HG03108 (cell line): ENCODE data around the gene NECTIN2.
"Not testable (repeated sequence)": the region's sequence is repeated elsewhere in the genome, so short reads cannot be mapped to it uniquely, and the experiment has no call there.

ENCODE experiments used
- ATAC-seq: cut with Tn5 transposase; IDR thresholded peaks from one replicate; pipeline ENCODE4 v1.9.1; 2021; ENCODE audit warnings: moderate library complexity; ENCODE audit not compliant: unreplicated experiment

The NECTIN2 gene

DNA sequence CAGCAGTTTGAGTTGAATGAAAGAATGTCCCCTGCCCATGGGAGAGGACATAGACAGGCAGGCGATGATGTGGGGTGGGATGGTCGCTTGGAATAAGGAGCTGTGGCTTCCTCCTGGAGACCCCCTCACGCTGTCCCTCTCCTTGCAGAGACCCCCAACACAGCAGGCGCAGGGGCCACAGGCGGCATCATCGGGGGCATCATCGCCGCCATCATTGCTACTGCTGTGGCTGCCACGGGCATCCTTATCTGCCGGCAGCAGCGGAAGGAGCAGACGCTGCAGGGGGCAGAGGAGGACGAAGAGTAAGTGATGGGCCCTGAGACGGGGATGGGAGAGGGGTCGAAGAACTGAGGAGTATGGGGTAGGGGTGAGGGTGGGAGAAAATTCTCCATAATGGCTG lies 36.0 kb downstream of the NECTIN2 start:
- ATAC-seq, result no peak

DNA sequence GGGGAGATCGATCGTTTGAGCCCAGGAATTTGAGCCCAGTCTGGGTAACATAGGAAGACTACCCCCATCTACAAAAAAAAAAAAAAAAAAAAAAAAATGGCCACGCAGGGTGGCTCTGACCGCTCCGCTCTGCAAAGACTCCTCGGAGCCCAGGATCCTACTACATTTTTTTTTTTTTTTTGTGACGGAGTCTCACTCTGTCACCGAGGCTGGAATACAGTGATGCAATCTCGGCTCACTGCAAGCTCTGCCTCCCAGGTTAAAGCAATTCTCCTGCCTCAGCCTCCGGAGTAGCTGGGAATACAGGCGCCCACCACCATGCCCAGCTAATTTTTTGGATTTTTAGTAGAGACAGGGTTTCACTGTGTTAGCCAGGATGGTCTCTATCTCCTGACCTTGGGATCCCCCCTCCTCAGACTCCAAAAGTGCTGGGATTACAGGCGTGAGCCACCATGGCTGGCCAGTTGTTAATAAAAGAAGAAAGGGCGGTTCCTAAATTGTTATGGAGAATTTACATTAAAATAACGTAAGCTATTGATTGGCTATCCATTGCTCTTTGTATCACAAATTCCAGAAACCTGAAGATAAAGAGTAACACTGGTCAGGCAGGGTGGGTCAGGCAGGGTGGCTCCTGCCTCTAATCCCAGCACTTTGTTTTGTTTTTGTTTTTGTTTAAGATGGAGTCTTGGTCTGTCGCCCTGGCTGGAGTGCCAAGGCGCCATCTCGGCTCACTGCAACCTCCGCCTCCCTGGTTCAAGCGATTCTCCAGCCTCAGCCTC lies 36.7 kb downstream of the NECTIN2 start:
- ATAC-seq, result not testable (repeated sequence)

DNA sequence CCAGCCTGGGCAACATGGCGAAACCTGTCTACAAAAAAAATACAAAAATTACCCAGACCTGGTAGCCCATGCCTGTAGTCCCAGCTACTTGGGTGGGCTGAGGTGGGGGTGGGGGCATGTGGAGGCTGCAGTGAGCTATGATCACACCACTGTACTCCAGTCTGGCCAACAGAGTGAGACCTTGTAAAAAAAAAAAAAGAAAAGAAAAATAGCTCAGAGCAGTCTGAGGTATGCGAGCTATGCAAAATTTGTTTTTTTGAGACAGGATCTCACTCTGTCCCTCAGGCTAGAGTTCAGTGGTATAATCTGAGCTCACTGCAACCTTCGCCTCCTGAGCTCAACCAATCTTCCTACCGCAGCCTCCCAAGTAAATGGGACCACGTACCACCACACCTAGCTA lies 37.8 kb downstream of the NECTIN2 start:
- no peak for ATAC-seq

DNA sequence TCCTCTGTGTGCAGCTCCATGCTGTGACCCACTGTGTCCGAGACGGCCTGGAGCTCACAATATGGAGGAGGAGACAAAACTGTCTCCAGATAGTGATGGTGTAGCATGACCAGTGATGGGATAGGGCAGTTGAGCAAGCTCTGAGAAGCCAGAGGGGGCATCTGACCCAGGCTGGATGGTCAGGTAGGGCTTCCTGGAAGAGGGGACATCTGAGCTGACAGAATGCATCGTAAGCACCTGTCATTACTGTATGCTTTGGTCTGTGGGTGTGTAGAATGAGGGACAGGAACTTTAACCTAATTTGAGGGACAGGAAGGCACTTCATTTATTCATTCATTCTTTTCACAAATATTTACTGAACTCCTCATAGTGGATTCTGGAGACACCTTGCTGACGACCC lies 38.5 kb downstream of the NECTIN2 start:
- no peak for ATAC-seq

DNA sequence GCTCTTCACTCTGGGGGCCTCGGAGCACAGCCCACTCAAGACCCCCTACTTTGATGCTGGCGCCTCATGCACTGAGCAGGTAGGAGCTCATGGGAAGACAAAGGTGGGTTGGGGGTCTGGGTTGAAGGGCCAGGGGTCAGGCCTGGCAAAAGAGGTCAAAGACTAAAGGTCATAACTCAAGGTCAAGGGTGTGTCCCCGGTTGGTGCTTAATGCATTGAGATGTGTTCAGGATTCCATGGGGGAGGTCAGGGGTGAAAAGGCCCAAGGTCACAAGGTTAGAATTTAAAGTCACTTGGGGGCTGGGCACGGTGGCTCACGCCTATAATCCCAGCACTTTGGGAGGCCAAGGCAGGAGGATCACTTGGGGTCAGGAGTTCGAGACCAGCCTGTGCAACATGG lies 40.0 kb downstream of the NECTIN2 start:
- no peak for ATAC-seq

DNA sequence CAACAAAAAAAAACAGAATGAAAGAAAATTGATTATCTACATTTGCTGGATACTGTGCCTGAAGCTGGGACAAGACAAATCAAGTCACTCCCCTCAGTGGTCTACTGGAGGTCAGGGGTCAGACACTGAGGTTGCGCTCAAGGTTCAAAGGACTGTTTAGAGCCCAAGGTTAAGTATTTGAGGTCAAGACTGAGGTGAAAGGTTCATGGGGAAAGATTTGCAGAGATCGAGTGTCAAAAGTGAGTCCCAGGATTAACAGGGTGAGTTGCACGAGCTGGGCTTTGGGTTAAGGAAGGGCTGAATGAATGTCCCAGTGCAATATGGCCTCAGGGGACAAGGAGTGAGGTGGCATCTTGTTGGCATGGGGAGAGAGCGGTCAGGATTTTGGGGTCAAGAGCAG lies 41.6 kb downstream of the NECTIN2 start:
- ATAC-seq, result no peak

DNA sequence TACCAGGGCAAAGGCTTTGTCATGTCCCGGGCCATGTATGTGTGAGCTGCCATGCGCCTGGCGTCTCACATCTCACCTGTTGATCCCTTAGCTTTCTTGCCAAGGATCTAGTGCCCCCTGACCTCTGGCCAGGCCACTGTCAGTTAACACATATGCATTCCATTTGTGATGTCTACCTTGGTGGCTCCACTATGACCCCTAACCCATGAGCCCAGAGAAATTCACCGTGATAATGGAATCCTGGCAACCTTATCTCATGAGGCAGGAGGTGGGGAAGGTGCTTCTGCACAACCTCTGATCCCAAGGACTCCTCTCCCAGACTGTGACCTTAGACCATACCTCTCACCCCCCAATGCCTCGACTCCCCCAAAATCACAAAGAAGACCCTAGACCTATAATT lies 42.2 kb downstream of the NECTIN2 start:
- not testable (repeated sequence) for ATAC-seq

DNA sequence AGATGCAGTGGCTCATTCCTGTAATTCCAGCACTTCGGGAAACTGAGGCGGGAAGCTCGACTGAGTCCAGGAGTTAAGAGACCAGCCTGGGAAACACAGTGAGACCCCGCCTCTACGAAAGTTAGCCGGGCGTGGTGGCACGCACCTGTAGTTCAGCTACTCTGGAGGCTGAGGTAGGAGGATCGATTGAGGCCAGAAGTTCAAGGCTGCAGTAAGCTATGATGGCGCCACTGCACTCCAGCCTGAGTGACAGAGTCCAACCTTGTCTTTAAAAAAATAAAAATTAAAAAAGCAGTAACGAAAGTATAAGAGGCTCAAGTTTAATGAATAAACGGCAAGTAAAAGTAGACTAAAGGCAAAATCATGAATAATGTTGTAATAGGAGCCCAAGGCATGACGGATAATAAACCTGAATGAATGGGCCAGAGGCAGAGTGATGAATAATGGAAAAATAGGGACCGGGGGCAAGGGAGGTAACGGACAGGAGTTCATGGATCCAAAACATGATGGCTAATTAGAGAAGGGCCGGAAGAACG lies 43.8 kb downstream of the NECTIN2 start:
- no peak for ATAC-seq

DNA sequence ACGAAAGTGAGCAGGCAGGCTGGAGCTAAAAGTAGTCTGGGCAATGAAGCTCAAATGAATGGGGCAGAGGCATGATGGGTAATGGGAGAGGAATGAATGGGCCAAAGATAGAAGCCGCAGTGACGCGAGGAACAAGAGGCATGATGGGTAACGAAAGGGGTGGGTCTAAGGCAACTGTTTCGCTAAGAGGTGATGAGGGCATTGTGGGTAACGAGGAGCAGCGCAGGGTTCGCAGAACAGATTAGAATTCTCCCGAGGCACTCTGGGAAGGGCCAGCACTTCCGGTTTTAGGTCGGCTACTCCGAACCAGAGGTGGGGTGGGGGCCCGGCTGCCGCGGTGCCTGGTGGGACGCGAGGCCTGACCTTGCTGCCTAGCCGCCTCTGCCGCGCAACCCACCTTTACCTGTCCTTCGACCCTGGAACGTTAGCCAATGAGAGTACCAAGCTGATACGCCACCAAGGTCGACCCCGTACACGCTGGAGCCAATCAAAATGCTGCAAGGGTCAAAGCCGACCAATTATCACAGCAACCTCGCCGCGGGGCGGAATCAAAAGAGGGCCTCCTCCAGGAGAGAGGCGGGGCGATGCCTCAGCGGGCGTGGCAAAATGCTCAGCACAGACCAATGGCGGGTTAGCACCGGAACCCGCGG lies 44.4 kb downstream of the NECTIN2 start:
- ATAC-seq, result peak; percentile 83

DNA sequence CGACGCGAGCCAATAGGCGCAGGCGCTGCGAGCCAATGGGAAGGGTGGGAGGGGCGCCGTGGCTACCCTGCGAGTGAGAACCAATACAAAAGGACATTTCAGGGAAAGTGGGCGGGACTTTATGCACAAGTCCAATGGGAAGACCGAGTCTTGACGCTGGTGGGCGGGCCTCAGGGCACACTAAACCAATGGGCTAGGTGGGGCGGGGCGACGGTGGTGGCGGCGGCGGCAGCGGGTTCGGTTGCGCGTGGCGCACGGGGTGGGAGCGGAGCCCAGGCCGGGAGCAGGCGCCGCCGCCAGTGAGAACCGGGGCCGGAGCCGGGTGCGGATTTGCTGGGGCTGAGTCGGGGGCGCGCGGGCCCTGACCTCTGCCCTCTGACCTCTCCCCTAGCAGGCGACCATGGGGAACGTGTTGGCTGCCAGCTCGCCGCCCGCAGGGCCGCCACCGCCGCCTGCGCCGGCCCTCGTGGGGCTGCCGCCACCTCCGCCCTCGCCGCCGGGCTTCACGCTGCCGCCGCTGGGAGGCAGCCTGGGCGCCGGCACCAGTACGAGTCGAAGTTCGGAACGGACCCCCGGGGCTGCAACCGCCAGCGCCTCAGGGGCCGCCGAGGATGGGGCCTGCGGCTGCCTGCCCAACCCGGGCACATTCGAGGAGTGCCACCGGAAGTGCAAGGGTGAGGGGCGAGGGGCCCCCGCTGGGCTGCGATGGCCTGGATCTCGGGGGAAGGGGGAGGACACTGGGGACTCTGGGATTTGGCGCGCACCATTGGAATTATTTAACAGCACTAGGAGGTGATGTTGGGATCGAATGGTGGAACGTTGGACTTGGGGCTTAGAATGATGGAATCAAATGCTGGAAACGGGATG lies 45.2 kb downstream of the NECTIN2 start, which contains the start of gene TOMM40:
TOMM40 (plus strand) TSS at position 239 of the 867 bp plus-strand sequence; CDS start at position 401, 162 bp downstream.
- no peak for ATAC-seq

DNA sequence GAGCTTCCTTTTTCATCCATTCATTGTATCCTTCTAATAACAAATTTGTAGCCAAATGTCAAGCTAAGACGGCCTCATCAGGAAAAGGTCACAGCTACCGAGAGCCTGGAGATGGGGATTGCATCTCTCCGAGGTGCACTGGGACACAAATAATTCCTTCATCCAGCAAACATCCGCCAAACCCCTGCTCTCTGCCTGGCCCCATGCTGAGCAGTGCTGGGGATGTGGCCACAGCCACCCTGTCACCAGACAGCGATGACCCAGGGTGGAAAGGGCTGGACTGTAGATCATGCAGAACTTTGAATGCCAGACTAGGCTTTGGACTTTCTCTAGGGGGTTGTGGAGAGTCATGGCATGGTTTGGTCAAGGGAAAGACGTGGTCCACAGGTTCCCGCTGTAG lies 46.8 kb downstream of the NECTIN2 start:
- no peak for ATAC-seq

DNA sequence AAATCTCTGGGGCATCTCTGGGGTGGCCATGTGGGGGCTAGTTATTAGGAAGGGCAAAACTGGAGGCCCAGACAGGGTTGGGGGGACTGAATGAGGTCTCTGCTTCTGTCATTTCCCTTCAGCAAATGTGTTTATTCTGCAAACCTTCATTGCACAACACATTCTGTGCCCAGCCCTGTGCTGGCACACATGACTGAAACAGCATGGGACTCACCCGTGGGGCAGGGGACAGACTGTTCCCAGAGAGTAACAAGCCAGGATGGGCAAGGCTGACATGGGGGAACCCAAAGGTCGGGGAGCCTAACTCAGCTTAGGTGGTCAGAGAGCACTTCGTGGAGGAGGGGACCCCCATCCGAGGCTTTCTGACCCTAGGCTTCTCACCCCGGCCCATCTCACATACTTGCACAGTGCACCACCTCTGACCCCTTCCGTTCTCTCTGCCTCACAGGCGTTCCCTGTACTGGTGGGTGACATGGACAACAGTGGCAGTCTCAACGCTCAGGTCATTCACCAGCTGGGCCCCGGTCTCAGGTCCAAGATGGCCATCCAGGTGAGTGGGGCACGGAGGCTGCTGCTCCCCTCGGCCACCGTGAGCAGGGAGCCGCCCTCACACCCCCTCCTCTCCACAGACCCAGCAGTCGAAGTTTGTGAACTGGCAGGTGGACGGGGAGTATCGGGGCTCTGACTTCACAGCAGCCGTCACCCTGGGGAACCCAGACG lies 47.4 kb downstream of the NECTIN2 start:
- no peak for ATAC-seq

DNA sequence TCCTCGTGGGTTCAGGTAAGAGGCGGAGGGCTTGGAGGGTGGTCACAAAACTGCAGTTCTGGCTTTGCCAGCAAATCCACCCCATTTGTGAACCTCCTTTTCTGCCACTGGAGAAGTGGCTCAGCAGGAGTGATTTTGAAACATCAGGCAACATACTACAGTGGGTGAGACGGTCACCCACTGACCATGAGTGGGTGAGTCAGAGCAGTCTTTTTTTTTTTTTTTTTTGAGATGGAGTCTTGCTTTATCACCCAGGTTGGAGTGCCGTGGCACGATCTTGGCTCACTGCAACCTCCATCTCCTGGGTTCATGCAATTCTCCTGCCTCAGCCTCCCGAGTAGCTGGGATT lies 47.9 kb downstream of the NECTIN2 start:
- no peak for ATAC-seq

DNA sequence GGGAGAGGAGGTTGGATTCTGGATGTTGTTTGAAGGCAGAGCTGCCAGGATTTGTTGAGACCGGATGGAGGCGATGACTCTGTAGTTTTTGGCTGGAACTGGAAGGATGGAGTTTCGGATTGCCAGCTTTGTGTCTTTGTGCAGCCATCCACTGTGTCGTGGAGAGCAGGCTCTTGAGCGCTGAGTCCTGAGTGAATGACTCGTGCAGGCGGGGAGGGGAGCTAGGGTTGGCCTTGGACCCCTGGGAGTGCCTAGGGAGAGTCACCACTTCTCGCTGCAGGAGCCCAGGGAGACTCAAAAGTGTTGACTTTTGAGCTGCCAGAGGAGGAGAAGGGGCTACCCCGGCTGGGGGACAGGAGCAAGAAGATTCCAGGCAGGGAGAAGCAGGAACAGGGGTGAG lies 48.8 kb downstream of the NECTIN2 start:
- ATAC-seq, result no peak

DNA sequence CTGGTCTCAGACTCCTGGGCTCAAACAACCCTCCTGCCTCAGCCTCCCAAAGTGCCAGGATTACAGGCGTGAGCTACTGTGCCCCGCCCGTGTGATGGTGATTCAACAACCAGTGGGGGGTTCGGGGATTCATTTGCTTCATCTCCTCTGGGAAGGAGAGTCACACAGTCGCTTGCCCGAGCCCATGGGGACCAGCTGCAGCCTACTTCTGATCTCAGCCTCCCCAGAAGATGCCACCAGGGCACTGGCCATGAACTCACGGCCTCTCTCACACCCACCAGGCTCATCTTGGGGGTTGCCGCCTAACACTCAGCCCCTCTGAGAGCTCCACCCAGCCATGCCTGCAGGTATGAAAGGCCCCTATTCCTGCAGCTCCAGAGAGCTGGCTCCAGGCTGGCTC lies 51.7 kb downstream of the NECTIN2 start:
- no peak for ATAC-seq

DNA sequence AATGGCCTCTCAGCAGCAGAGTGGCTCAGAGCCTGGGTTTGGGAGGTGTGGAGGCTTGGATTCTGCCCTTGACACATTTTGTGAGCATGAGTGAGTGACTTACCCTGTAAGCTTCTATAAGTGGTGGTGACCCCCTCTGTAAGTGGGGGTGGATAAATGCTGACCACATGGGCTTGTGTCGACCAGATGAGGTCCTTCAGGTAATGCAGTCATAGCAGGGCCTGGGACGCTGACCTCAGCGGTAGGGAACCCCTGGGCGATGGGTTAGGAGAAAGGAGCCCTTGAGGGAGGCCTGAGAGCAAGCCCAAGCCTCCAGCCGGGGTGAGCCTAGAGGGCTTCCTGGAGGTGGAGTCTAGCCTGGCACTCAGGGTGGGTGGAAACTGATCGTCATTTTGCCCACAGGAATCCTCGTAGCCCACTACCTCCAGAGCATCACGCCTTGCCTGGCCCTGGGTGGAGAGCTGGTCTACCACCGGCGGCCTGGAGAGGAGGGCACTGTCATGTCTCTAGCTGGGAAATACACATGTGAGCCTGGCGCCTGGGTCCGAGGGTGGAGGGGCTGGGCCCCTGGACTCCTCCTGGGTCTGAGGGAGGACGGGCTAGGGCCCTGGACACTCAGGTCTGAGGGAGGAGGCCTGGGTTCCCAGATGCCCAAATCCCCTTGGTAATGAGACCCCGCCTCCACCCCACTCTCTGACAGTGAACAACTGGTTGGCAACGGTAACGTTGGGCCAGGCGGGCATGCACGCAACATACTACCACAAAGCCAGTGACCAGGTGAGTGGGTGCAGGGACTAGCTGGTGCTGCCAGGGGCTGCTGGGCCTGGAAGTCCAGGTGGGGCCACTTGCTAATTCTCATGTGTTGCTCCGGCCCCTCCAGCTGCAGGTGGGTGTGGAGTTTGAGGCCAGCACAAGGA lies 54.5 kb downstream of the NECTIN2 start:
- ATAC-seq, result no peak

DNA sequence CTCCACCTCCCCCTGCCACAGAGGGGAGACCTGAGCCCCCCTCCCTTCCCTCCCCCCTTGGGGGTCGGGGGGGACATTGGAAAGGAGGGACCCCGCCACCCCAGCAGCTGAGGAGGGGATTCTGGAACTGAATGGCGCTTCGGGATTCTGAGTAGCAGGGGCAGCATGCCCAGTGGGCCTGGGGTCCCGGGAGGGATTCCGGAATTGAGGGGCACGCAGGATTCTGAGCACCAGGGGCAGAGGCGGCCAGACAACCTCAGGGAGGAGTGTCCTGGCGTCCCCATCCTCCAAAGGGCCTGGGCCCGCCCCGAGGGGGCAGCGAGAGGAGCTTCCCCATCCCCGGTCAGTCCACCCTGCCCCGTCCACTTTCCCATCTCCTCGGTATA lies 57.1 kb downstream of the NECTIN2 start:
- no peak for ATAC-seq

DNA sequence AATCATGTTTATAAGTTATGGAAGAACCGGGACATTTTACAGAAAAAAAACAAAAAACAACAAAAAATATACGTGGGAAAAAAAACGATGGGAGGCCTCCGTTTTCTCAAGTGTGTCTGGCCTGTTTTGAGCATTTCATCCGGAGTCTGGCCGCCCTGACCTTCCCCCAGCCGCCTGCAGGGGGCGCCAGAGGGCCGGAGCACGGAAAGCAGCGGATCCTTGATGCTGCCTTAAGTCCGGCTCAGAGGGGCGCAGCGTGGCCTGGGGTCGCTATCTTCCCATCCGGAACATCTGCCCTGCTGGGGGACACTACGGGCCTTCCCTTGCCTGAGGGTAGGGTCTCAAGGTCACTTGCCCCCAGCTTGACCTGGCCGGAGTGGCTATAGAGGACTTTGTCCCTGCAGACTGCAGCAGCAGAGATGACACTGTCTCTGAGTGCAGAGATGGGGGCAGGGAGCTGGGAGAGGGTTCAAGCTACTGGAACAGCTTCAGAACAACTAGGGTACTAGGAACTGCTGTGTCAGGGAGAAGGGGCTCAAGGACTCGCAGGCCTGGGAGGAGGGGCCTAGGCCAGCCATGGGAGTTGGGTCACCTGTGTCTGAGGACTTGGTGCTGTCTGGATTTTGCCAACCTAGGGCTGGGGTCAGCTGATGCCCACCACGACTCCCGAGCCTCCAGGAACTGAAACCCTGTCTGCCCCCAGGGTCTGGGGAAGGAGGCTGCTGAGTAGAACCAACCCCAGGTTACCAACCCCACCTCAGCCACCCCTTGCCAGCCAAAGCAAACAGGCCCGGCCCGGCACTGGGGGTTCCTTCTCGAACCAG lies 57.7 kb downstream of the NECTIN2 start:
- no peak for ATAC-seq

DNA sequence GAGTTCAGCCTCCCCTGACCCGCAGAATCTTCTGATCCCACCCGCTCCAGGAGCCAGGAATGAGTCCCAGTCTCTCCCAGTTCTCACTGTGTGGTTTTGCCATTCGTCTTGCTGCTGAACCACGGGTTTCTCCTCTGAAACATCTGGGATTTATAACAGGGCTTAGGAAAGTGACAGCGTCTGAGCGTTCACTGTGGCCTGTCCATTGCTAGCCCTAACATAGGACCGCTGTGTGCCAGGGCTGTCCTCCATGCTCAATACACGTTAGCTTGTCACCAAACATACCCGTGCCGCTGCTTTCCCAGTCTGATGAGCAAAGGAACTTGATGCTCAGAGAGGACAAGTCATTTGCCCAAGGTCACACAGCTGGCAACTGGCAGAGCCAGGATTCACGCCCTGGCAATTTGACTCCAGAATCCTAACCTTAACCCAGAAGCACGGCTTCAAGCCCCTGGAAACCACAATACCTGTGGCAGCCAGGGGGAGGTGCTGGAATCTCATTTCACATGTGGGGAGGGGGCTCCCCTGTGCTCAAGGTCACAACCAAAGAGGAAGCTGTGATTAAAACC lies 58.4 kb downstream of the NECTIN2 start:
- ATAC-seq, result no peak
